Karpas-422 (cell line): ENCODE data around the gene GPRIN2. TPM values are rescaled to one million over a fixed set of nuclear protein-coding genes. Genes with fewer than 3 reads are reported as not detected.
"Not testable (repeated sequence)": the region's sequence is repeated elsewhere in the genome, so short reads cannot be mapped to it uniquely, and the experiment has no call there.

ENCODE experiments used
- DNase-seq: peaks from one replicate; pipeline ENCODE4 v3.0.0-alpha.2; 2015
- H2AFZ ChIP-seq: fragments of 200-600 bp; sonication (generic); 2 replicates; pipeline ENCODE4 v1.6.1; 2014; ENCODE audit warnings: antibody characterized with exemption, low read length, mixed read lengths
- H3K27ac ChIP-seq: fragments of 200-600 bp; sonication (generic); 2 replicates; pipeline ENCODE4 v1.5.1; 2014; ENCODE audit warnings: mild to moderate bottlenecking, low read length, moderate library complexity
- H3K27me3 ChIP-seq: fragments of 200-600 bp; sonication (generic); 2 replicates; pipeline ENCODE4 v1.6.1; 2014; ENCODE audit warnings: low read length, mixed read lengths
- H3K36me3 ChIP-seq: fragments of 200-600 bp; sonication (generic); 2 replicates; pipeline ENCODE4 v1.6.1; 2014; ENCODE audit warnings: low read length, mixed read lengths; ENCODE audit not compliant: insufficient read depth
- H3K4me1 ChIP-seq: fragments of 200-600 bp; sonication (generic); 2 replicates; pipeline ENCODE4 v1.6.1; 2014; ENCODE audit warnings: mild to moderate bottlenecking, low read length, mixed read lengths
- H3K4me2 ChIP-seq: fragments of 200-600 bp; sonication (generic); 2 replicates; pipeline ENCODE4 v1.6.1; 2014; ENCODE audit warnings: low read length, low read depth, mild to moderate bottlenecking; ENCODE audit not compliant: poor library complexity, severe bottlenecking
- H3K4me3 ChIP-seq: fragments of 200-600 bp; sonication (generic); 2 replicates; pipeline ENCODE4 v1.5.1; 2014; ENCODE audit warnings: mild to moderate bottlenecking, antibody characterized with exemption, low read length, mixed read lengths
- H3K79me2 ChIP-seq: fragments of 200-600 bp; sonication (generic); 2 replicates; pipeline ENCODE4 v1.6.1; 2014; ENCODE audit warnings: mild to moderate bottlenecking, low read length, mixed read lengths
- H3K9ac ChIP-seq: fragments of 200-600 bp; sonication (generic); 2 replicates; pipeline ENCODE4 v1.6.0; 2014; ENCODE audit warnings: low read length
- H3K9me2 ChIP-seq: fragments of 200-600 bp; sonication (generic), shearing (Covaris generic); replicated peaks from 2 replicates; pipeline ENCODE4 v1.6.0; 2014; ENCODE audit warnings: mild to moderate bottlenecking, low read length, moderate library complexity; ENCODE audit not compliant: insufficient read depth
- H3K9me3 ChIP-seq: fragments of 300-700, 200-600 bp; sonication (generic); 2 replicates; pipeline ENCODE4 v1.6.1; 2014; ENCODE audit warnings: low read length, mixed read lengths
- H4K20me1 ChIP-seq: fragments of 200-600 bp; sonication (generic); 2 replicates; pipeline ENCODE4 v1.6.1; 2014; ENCODE audit warnings: mild to moderate bottlenecking, antibody characterized with exemption, low read length, low read depth; ENCODE audit not compliant: insufficient read depth
- total RNA-seq: library from RNA; depleted of rRNA; stranded (reverse); fragments of >200 nt; shearing (Covaris generic); gene quantifications from 2 replicates; pipeline ENCODE4 v1.2.3, GENCODE V29; 2014; ENCODE audit warnings: low replicate concordance; rRNA removed

Gene GPRIN2
- not detected in 2 replicates for total RNA-seq

DNA sequence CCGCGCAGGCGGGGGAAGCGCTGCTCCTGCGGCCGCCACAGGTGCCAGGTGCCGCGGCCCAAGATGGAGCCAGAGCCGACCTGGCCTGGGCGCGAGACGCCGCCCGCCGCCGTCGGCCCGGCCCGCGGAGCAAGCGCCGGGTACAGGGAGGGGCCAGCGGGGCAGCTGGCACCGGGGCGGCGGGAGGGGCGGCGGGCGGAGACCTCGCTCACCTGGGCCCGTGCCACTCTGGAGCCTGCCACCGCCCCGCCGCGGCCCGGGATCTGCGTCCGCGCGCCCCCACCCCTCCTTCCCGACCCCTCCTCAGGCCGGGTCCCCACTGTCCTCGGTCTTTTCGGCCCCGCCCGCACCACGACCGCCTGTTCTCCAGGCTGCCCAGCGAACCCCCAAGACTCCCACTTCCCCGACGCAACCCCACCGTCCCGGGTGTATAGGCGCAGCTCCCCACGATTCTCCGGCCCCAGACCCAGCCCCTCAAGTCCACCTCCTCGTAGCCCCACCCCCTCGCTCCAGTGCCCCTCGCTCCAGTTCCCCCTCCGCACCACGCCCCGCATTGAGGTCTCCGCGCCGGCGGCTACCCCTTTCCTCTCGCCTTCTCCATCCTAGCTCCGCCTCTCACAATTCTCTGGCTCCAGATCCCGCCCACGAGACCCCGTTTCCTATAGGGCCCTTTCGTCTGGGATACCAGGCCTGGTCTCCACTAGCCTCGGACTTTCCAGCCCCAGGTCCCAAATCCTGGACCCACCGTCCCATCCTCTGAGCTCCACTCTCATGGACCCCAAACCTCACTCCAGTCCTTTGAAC is at the start of gene GPRIN2:
Gene GPRIN2, minus strand, starts transcription at position 144 of the 804 bp plus-strand sequence. CDS start 5,922 bp downstream, outside the sequence.
- no peaks in the 10 kb centered on the region for H3K27me3 ChIP-seq
- H3K4me1 ChIP-seq: no peaks in the 10 kb centered on the region
- H3K9me2 ChIP-seq: no peaks in the 10 kb centered on the region
- no peaks in the 10 kb centered on the region for H3K36me3 ChIP-seq
- no peaks in the 10 kb centered on the region for H3K9me3 ChIP-seq
- no peak within 1 kb of the TSS for H3K9ac ChIP-seq
- no peaks in the 10 kb centered on the region for H3K79me2 ChIP-seq
- no peak for DNase-seq
- H4K20me1 ChIP-seq: no peaks in the 10 kb centered on the region
- no peak within 1 kb of the TSS for H2AFZ ChIP-seq
- H3K4me3 ChIP-seq: no peak within 1 kb of the TSS
- H3K4me2 ChIP-seq: no peak within 1 kb of the TSS
- H3K27ac ChIP-seq: no peak within 1 kb of the TSS

GRCh38 chr10:46600516-46600915 is 44.1 kb upstream of the GPRIN2 start:
- H3K79me2 ChIP-seq, H3K9me2 ChIP-seq, H3K27me3 ChIP-seq, H3K9ac ChIP-seq, H3K4me2 ChIP-seq, H3K9me3 ChIP-seq, DNase-seq, H3K4me3 ChIP-seq, H2AFZ ChIP-seq, H4K20me1 ChIP-seq, H3K27ac ChIP-seq, H3K4me1 ChIP-seq, H3K36me3 ChIP-seq: not testable (repeated sequence)

GRCh38 chr10:46597616-46598246 is 41.3 kb upstream of the GPRIN2 start:
- H3K4me1 ChIP-seq, H3K9ac ChIP-seq, H3K79me2 ChIP-seq, H2AFZ ChIP-seq, H3K9me2 ChIP-seq, H3K27me3 ChIP-seq, H3K4me2 ChIP-seq, H3K36me3 ChIP-seq, H4K20me1 ChIP-seq, H3K27ac ChIP-seq, H3K4me3 ChIP-seq, H3K9me3 ChIP-seq, DNase-seq: not testable (repeated sequence)

DNA sequence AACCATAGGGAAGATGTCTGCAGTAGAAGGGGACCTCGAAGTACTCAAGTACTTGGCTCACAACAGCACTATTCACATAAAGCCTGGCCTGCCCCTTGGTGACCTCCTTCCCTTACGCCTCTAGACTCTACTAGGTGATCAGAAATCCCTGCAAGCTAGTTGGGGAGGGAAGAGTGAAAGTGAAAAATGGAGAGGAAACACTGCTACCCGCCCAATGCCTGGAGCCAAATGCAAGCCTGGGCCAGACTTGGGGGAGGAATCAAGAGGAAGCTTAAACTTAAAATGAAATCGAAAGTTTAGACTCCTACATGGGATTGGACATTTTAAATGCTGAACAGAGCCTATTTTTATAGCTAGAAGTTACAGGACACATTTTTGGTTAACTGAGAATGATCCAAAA is 40.1 kb upstream of the GPRIN2 start:
- not testable (repeated sequence) for H3K4me1 ChIP-seq

DNA sequence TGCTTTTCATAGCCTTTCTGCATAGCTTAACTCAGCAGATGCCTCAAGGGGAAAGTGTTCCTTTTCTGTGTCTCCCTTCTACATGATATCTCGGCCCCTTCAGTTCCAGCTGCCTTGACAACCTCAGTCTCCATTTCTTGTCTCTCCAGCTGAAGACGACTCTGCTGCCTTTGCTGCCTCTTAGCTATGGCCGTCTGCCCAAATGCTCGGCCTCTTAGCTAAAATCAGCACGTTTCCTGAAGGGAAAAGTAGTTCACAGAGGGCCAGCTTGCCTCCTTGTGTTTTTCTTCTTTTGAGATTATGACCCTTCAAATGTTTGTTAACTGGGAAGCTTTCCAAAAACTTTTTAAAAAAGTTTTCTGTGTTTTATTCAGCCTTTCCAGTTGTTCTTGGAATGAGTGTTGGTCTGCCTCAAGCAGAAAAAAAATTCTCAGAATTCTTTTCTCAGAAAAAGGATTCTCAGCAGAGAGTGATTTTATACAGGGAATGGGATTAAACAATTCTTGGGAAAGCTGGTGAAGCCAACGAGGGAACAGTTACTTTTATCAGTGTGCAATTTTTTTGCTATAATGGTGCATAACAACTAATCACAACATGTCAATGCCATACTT is 38.1 kb upstream of the GPRIN2 start:
- not testable (repeated sequence) for H3K79me2 ChIP-seq, H3K4me1 ChIP-seq, H3K27me3 ChIP-seq, H2AFZ ChIP-seq, DNase-seq, H3K4me2 ChIP-seq, H3K9me3 ChIP-seq, H3K4me3 ChIP-seq, H3K27ac ChIP-seq, H3K9me2 ChIP-seq, H3K9ac ChIP-seq, H3K36me3 ChIP-seq, H4K20me1 ChIP-seq

More for the DNA sequence above, 40.1 kb upstream of the GPRIN2 start:
- DNase-seq, H3K9me2 ChIP-seq, H3K4me3 ChIP-seq, H3K27ac ChIP-seq, H4K20me1 ChIP-seq, H3K4me2 ChIP-seq, H3K9ac ChIP-seq, H3K36me3 ChIP-seq, H3K9me3 ChIP-seq, H2AFZ ChIP-seq, H3K27me3 ChIP-seq, H3K79me2 ChIP-seq: not testable (repeated sequence)

DNA sequence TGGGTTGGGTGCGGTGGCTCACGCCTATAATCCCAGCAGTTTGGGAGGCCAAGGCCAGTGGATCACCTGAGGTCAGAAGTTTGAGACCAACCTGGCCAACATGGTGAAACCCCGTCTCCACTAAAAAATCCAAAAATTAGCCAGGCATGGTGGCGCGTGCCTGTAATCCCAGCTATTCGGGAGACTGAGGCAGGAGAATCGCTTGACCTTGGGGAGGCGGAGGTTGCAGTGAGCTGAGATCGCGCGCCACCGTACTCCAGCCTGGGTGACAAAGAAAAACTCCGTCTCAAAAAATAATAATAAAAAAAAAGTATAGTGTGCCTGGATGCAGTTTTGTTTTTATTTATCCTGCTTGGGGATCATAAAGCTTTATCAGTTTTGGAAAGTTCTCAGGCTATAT is 36.8 kb upstream of the GPRIN2 start:
- not testable (repeated sequence) for H3K4me3 ChIP-seq, H3K4me1 ChIP-seq, H3K27ac ChIP-seq, H3K9me2 ChIP-seq, H2AFZ ChIP-seq, H3K9me3 ChIP-seq, DNase-seq, H3K36me3 ChIP-seq, H4K20me1 ChIP-seq, H3K4me2 ChIP-seq, H3K9ac ChIP-seq, H3K27me3 ChIP-seq, H3K79me2 ChIP-seq

GRCh38 chr10:46591053-46591452 is 34.6 kb upstream of the GPRIN2 start:
- not testable (repeated sequence) for H3K4me3 ChIP-seq, H3K9me3 ChIP-seq, H3K4me1 ChIP-seq, DNase-seq, H2AFZ ChIP-seq, H3K9me2 ChIP-seq, H3K36me3 ChIP-seq, H3K27ac ChIP-seq, H3K79me2 ChIP-seq, H4K20me1 ChIP-seq, H3K27me3 ChIP-seq, H3K4me2 ChIP-seq, H3K9ac ChIP-seq

GRCh38 chr10:46589589-46589988 is 33.1 kb upstream of the GPRIN2 start:
- H2AFZ ChIP-seq, H3K79me2 ChIP-seq, H3K4me1 ChIP-seq, H3K27me3 ChIP-seq, H3K9ac ChIP-seq, H3K9me3 ChIP-seq, DNase-seq, H3K27ac ChIP-seq, H3K4me3 ChIP-seq, H4K20me1 ChIP-seq, H3K9me2 ChIP-seq, H3K36me3 ChIP-seq, H3K4me2 ChIP-seq: not testable (repeated sequence)
